Non-pigmented ciliary epithelial cell (primary cell): Measurements from ENCODE around the gene CCDC51.
"Not testable (repeated sequence)": the region's sequence is repeated elsewhere in the genome, so short reads cannot be mapped to it uniquely, and the experiment has no call there.

Experiments used
- DNase-seq: peaks from one replicate; pipeline ENCODE4 v3.0.0-alpha.2; 2010; ENCODE audit warnings: low read depth

CCDC51 gene, protein sequence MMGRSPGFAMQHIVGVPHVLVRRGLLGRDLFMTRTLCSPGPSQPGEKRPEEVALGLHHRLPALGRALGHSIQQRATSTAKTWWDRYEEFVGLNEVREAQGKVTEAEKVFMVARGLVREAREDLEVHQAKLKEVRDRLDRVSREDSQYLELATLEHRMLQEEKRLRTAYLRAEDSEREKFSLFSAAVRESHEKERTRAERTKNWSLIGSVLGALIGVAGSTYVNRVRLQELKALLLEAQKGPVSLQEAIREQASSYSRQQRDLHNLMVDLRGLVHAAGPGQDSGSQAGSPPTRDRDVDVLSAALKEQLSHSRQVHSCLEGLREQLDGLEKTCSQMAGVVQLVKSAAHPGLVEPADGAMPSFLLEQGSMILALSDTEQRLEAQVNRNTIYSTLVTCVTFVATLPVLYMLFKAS

DNA sequence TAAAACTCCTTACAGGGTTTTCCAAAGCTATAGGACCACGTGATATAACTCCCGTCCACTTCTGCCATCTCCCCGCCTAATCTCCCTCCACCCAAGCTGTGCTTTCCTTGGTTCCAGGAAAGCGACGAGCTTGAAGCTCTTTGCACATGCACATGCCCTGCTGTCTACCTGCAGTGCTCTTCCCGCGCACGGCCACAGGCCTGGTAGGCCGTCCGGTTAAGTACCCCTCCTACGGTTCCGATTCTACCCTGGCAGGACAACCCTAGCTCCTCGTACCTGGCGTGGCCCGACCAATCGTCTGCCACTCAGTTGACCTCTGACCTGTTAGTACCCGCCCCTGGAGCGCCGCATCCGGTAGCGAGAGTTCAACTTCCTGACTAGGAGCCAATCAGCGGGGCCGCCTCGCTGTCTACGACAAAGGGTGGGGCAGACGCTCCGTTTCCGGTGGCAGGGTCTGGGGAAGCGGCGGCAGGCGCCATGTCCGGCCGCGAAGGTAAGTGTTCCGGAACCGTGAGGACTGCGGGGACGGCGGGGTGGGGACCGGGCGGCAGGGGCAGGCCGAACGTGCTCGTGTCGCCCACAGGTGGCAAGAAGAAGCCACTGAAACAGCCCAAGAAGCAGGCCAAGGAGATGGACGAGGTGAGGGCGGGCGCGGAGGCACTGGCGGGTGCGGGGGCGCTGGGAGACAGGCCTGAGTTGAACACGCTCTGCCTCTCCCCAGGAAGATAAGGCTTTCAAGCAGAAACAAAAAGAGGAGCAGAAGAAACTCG is at the start of gene CCDC51, which contains the start of gene TMA7:
CCDC51 (minus strand) TSS at position 300 of the 770 bp plus-strand sequence. CDS start 4,991 bp downstream, outside the sequence.
TMA7 (plus strand) TSS at position 438 of the 770 bp plus-strand sequence; CDS start at position 478, 40 bp downstream.
- DNase-seq, result peak; percentile 82

DNA sequence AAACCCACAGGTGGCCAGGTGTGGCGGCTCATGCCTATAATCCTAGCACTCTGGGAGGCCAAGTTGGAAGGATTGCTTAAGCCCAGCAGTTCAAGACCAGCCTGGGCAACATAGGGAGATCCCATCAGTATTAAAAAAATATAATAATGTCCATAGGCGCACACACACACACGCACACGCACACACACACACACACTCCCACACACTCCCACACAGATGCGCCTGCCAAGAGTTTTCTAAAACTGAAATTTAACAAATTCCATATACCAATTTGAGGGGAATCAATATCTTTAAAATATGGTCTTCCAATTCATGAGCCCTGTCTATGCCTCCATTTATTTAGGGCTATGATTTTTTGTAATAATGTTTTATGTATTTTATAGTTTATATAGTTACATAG is 47.0 kb upstream of the CCDC51 start:
- DNase-seq, result no peak

DNA sequence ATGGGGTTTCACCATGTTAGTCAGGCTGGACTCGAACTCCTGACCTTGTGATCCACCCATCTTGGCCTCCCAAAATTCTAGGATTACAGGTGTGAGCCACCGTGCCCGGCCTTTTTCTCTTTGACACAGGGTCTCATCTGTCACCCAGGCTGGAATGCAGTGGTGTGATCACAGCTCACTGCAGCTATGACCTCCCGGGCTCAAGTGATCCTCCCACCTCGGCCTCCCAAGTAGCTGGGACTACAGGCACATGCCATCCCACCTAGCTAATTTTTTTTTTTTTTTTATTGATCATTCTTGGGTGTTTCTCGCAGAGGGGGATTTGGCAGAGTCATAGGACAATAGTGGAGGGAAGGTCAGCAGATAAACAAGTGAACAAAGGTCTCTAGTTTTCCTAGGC is 42.9 kb upstream of the CCDC51 start:
- not testable (repeated sequence) for DNase-seq

DNA sequence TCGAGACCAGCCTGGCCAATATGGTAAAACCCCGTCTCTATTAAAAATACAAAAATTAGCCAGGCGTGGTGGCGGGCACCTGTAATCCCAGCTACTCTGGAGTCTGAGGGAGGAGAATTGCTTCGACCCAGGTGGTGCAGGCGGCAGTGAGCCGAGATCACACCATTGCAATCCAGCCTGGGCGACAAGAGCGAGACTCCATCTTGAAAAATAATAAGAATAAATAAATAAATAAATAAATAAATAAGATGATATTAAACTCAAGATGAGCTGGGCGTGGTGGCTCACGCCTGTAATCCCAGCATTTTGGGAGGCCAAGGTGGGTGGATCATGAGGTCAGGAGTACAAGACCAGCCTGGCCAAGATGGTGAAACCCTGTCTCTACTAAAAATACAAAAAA is 41.0 kb upstream of the CCDC51 start:
- DNase-seq, result not testable (repeated sequence)

DNA sequence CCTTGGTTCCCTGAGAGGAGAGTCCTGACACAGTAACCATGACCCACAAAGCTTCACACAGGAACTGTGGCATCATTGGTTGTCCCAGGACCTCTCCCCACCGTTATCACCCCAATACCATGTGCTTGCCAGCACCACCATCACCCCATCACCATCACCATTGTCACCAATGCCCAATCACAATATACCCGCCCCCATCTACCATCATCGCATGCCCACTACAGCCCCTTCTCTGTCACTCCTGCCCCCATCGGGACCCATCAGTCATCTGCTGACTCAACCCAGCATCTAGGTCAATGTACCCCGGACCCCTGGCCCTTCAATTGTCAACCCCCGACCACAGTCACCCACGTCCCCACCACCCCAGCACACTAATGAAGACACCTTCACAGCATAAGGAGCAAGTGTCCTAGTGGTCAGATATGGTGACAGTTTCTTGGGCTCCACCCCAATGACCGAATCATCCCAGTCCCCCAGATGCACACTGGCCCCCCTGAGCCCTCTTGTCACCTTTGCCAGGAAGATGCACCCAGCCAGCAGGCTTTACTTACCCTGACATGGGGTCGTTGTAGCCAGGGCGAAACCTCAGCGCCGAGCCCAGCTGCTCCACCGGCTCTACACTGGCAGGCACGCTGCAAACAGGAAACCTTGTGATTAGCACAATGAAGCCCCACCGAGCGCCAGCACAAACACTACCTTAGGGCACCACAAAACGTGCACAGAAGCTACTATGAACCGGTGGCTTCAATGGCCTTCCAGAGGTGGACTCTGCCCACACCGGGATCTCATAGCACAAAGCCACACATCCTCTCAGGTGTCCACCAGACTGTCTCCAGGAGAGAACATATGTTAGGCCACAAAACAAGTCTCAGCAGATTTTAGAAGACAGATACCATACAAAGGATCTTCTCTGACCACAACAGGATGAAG is 39.0 kb upstream of the CCDC51 start:
- no peak for DNase-seq

DNA sequence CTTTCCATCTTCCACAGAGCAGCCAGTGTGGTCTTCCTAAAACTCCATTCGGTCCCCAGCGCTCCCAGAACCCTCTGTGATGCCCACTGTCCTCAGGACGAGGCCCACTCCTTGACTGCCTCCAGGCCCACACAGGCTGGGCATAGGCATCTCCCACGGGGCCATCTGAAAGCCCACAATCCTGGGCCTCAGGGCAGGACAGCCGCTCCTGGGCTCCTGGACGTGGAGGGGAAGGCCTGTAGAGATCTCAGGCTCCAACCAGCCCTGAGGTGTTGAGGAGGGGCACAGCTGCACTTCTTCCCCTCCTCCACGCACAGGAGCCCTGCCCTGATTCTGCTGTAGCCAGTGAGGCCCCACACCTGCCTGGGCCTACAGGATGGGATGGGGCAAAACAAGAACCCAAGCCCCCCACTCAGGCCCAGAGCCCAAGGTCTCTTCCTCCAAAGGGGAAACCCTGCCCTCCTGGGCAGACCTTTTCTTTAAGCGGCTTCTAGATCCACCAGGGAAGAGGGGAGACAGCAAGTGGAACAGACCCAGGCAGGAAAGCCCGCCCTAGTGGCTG is 38.1 kb upstream of the CCDC51 start:
- no peak for DNase-seq

DNA sequence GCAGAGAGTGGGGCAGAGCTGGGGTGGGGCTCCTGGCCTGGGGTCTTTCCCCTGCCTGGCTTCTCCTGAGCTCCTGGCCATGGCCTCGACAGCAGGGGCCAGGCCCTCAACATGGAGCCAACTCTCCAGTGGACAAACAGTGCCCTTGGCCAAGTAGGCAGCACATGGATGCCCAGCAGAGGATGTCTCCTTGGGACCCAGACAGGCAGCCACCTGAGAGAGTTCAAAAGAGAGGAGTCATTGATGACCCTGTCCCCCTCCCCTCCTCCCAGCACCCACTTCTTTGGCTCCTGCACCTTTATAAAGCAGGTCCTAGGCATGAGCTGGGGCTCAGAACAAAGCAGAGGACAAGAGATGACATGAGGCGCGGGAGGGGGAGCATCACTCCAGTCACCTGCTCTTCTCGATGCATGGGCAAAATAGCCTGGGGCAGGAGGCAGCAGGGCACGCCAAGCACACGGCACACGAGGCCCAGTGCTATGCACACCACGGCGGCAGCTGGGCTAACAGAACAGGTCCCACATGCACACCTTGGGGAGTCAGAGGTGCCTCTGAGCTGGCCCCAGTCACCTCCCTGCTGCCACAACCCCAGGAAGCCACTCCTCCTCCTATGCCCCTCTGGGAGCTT is 36.6 kb upstream of the CCDC51 start:
- no peak for DNase-seq

DNA sequence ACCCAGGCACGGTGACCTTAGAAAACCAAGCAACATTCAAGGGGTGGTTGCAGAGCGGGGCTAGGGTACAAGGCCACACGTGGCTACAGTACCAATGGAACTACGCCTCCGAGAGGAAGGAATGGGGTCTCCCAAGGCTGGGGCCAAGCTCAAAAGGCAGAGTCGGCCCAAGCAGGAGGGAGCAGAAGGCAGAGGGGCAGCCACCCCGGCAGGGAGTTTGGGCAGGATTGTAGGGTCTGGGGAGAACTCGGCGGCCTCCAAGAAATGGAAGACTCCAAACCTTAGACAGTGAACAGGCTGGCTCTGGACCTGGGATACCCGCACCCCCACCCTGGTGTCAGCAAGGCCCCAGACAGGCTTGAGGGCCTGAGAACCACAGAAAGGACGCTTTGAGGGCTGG is 35.3 kb upstream of the CCDC51 start:
- DNase-seq, result no peak

DNA sequence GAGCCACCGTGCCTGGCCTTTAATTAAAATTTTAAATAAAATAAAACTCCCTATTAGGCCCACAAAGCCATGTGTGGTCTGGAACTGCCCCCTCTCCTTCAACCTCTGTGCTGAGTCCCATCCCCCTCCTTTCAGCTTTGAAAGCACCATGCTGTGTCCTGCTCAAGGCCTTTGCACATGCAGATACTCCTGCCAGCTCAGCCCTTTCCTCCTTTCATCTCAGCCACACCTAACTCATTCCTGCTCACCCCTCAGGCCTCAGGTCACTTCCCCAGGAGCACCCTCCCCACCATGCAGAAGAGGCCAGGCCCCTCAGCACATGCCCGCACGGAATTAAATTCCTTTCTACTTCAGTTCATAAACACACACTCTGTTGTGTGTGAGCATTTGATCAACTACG is 34.7 kb upstream of the CCDC51 start:
- no peak for DNase-seq

DNA sequence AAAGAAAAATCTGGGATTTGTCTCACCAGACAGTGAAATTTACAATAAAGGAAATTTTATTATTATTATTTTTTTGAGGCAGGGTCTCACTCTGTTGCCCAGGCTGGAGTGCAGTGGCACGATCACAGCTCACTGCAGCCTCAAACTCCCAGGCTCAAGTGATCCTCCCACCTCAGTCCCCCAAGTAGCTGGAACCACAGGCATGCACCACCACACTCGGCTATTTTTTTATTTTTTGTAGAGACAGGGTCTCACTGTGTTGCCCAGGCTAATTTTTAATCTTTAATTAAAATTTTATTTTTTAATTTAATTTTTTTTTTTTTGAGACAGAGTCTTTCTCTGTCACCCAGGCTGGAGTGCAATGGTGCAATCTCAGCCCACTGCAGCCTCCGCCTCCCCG is 34.1 kb upstream of the CCDC51 start:
- DNase-seq, result not testable (repeated sequence)

DNA sequence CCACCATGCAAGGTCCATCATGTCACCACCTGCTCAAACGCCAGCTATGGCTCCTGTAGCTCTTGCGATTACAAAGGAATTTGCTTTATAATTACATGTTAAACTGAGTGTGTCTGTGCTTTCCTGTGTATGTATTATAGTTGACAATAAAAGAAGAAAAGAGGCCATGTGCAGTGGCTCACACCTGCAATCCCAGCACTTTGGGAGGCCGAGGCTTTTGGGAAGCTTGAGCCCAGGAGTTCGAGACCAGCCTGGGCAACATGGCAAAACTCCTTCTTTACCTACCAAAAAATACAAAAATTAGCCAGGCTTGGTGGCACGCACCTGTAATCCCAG is 33.7 kb upstream of the CCDC51 start:
- DNase-seq, result no peak

DNA sequence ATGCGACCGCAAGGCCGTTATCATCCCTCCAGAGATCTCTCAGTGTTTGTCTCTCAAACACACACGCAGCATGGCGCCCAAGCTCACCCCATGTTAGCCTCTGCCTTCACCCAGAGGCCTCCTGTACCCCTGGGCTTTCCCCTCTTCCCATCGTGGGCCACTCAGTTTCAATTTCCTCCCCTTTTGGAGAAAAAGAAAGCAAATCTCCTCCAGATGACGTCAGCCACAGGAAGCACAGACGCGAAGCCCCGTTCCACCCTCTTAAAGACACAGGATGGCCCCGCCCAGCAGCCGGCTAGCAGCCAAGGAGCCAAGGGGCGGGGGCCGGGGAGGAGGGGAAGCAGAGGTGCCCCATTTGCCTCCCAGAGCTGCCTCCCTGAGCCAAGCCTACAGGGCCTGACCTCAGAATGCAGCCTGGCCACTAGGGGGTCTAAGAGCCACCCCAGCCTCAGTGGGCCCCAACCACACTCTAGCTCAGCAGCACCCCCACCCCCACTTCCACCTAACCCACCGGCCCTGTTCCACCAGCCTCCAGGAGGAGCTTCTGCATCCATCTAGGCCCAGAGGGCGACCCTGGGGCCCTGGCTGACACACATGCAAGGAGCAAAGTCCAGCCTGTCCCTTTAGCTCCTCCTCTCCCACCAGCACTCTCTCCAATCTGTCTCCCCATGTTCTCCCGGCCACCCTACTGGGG is 33.2 kb upstream of the CCDC51 start:
- DNase-seq, result peak; percentile 65

DNA sequence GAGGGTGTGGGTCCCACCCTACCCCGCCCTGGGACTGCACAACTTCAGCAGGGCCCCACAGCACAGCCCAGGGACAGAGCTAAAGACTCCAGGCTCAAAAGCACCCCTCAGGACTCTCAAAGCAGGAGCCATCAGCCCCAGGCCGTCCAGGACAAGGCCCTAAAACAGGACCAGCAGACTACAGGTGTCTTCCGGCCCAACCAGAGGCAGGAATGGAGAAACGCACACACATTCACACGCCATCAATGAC is 32.7 kb upstream of the CCDC51 start:
- no peak for DNase-seq

DNA sequence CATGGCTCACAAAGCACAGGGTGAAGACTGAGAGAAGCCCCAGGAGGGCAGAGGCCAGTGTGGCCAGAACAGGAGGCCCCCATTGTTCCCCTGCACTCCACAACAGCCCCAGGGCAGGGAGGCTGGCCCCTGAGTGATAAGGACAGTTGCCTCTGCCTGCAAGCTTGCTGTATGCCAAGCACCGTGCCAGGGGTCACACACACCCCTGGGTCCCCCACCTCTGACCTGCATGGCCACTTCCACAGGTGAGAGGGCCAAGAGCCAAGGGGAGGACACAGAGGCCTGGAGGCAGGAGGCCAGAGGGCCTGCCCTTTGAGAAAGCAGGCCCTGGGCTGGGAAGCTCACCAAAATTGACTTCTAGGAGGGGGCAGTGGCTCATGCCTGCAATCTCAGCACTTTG is 30.4 kb upstream of the CCDC51 start:
- no peak for DNase-seq

DNA sequence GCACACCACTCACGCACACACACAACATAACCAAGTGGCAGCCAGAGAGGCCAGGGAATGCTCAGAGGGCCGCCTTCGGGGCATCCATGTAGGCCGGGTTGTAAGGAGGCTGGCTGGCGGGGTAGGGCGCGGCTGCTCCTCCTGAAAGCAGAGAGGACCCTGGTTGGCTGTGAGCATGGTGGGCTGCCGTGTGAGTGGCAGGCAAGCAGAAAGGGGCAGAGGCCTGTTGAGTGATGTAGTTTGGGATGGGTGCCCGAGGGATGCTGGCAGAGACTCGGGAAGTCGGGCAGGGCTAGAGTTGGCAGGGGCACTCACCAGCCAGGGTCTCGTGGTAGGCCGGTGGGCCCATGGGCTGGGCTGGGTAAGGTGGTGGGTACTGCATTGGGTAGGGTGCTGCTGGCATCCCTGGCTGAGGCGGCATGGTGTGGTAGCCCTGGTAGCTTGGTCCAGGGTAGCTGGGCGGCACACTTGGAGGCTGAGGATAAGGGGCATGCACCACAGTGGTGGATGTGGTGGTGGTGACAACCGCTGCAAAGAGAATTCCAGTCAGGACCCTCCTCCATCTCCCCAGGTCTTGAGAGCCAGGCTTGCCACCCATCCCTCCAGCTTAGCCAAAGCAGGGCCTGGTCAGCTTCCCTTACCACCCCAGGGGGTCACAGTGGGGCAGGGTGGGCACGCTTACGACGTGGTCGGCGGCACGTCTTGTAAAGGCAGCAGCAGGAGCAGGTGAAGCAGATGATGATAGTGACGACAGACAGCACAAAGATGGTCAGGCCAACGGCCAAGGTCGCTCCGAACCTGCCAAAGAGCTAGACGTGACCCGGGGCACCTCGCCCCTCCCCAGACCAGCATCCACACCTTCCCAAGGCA is 29.4 kb upstream of the CCDC51 start:
- no peak for DNase-seq

DNA sequence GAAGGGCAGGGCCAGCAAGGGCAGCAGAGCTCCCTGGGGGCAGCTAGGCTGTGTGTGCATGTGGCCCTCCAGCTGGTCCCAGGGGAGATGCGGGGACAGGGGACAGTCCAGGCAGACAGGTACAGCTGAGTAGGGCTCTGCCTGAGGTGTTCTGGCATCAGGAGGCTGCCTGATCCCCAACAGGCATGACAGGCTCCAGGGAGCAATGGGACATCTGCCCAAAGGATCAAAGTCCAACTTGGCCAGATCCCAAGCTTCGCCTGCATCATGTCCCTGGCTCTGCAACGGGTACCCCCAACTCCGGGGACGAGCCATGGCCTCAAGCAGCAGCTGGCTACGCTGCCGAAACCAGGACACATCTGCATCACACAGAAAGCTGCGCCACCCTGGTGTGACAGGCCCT is 28.4 kb upstream of the CCDC51 start:
- DNase-seq, result no peak

DNA sequence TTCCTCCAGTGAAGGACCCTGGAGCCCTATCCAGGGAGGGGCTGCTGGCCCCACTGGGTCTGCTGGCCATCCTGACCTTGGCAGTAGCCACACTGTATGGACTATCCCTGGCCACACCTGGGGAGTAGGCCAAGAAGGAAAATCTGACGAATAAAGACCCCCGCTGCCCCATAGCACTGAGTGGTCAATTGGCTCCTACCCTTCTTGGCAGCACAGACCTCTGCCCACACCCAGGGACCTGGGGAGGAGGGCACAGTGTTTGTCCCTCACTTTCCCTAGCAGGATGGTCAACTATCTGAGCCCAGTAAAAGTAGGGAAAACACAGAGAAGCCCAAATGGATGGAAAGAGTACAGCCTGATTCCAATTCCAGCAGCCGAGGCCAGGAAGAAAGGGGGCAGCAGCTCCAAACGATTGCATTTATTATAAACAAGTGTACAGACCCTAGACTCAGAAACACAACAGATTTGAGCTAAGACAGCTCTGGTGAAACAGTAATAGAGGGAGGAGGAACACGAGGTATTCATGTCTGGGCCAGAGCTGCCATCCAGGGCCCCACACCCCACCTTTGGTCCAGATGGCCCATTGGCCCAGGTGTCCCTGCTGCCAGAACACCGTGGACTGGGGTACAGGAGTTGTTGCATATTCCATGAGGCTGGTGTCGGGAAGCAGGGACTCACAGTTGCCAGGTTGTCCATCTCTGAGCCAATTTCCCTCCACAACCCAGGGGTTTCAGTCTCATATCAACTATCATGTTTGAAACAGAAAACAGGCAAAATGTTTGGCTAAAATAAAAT is 27.8 kb upstream of the CCDC51 start:
- no peak for DNase-seq

DNA sequence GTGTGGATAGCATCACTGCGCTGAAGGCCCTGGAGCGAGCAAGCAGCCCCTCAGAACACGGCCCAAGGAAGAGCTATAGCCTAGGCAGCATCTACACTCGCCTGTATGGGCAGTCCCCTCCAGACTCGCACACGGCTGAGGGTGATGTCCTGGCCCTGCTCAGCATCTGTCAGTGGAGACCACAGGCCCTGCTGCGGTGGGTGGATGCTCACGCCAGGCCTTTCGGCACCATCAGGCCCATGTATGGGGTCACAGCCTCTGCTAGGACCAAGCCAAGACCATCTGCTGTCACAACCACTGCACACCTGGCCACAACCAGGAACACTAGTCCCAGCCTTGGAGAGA is 27.2 kb upstream of the CCDC51 start:
- DNase-seq, result no peak

DNA sequence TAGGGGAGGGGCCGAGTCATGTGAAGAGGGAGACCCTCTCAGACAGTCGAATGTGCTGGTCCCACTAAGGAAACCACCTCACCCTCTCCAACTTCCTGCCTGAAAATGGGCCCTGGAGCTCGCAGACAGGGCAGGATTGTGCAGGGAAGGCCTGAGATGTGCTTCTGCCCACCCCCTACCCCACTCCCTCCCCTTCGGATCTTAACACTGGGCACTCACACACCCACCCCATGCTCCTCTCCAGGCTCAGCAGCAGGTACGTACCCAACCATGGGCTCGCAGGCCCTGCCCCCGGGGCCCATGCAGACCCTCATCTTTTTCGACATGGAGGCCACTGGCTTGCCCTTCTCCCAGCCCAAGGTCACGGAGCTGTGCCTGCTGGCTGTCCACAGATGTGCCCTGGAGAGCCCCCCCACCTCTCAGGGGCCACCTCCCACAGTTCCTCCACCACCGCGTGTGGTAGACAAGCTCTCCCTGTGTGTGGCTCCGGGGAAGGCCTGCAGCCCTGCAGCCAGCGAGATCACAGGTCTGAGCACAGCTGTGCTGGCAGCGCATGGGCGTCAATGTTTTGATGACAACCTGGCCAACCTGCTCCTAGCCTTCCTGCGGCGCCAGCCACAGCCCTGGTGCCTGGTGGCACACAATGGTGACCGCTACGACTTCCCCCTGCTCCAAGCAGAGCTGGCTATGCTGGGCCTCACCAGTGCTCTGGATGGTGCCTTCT is 26.6 kb upstream of the CCDC51 start:
- DNase-seq, result no peak
